VCaP (cell line): ENCODE results near the gene ASRGL1.
"Not testable (repeated sequence)": the region's sequence is repeated elsewhere in the genome, so short reads cannot be mapped to it uniquely, and the experiment has no call there.

Source experiments
- H3K27ac ChIP-seq: fragments of 450-650 bp; 2 replicates; pipeline ENCODE4 v1.5.1; 2017
- TF ChIP-seq, protein P1 (sequence below): fragments of 450-650 bp; conservative IDR thresholded peaks from 2 replicates; pipeline ENCODE4 v1.5.1; 2017; ENCODE audit warnings: mild to moderate bottlenecking, moderate library complexity

The ASRGL1 gene

DNA sequence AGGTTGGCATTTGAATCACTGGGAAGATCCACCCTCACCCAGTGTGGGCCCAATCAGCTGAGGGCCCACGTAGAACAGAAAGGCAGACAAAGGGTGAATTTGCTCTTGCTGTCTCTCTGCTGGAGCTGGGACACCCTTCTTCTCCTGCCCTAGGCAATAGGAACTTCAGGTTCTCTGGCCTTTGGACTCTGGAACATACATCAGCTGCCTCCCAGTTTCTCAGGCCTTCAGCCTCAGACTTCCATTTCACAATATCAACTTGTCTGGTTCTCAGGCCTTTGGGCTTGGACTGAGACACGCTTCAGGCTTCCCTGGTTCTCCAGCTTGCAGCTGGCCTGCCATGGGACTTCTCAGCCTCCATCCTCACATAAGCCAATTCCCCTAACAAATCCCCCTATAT is 14.7 kb upstream of the ASRGL1 start:
- H3K27ac ChIP-seq, result no peak overlapping the region
- TF ChIP-seq, protein P1, sequence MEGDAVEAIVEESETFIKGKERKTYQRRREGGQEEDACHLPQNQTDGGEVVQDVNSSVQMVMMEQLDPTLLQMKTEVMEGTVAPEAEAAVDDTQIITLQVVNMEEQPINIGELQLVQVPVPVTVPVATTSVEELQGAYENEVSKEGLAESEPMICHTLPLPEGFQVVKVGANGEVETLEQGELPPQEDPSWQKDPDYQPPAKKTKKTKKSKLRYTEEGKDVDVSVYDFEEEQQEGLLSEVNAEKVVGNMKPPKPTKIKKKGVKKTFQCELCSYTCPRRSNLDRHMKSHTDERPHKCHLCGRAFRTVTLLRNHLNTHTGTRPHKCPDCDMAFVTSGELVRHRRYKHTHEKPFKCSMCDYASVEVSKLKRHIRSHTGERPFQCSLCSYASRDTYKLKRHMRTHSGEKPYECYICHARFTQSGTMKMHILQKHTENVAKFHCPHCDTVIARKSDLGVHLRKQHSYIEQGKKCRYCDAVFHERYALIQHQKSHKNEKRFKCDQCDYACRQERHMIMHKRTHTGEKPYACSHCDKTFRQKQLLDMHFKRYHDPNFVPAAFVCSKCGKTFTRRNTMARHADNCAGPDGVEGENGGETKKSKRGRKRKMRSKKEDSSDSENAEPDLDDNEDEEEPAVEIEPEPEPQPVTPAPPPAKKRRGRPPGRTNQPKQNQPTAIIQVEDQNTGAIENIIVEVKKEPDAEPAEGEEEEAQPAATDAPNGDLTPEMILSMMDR, result no peak

DNA sequence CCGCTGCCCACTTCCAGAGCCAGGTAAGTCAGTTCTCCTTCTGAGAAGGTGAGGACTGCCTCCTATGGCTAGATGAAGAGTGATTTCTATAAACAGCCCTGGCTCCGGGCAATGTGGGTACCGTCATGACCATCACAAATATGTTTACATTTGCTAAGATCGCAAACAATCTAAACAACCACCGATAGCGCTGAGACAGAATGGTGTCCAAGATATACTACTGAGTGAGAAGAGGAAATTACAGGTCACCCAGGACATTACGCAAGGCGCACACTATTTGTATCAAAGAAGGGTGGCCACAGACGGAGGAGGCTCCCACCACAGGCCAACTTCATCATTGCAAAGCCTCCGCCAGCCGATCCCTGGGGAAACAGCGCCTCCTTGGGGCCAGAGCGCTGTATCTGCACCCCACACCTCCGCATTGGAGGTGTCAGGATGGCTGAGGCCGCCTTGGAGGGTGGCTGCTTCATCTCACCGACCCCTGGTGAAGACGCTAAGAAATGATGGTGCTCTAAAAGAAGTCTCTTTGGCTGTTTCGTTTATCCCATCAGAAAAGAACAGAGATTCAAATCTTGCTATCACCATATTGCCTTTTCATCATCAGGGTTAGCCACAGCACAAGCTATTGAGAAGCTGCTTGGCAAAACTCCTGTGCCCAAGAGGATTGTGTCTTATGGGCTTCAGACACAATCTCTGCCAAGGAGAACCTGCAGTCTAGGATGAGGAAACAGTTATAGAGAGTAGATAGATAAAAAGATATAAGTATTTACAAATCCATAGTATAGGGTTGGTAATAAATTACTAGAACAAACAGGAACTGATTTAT is 12.3 kb upstream of the ASRGL1 start:
- TF ChIP-seq, protein P1, result peak; percentile 72
- peak overlapping the region; percentile 48 for H3K27ac ChIP-seq

DNA sequence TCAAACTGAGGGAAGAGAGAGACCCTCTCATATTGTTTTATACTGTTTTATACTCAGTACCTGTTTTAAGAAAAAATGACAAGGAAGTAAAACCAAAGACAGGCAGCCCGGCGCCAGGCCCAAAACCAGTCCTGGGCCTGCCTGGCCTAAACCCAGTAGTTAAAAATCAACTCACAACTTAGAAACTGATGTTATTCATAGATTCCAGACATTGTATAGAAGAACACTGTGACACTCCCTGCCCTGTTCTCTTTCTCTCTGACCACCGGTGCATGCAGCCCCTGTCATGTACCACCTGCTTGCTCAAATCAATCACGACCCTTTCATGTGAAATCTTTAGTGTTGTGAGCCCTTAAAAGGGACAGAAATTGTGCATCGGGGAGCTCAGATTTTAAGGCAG is 11.5 kb upstream of the ASRGL1 start:
- H3K27ac ChIP-seq, result peak overlapping the region; percentile 48

DNA sequence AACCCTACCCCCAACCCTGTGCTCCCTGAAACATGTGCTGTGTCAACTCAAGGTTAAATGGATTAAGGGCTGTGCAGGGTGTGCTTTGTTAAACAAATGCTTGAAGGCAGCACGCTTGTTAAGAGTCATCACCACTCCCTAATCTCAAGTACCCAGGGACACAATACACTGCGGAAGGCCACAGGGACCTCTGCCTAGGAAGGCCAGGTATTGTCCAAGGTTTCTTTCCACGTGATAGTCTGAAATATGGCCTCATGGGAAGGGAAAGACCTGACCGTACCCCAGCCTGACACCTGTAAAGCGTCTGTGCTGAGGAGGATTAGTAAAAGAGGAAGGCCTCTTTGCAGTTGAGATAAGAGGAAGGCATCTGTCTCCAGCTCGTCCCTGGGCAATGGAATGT is 10.5 kb upstream of the ASRGL1 start:
- H3K27ac ChIP-seq, result peak overlapping the region; percentile 48; the same call in 1 of the 2 replicates

DNA sequence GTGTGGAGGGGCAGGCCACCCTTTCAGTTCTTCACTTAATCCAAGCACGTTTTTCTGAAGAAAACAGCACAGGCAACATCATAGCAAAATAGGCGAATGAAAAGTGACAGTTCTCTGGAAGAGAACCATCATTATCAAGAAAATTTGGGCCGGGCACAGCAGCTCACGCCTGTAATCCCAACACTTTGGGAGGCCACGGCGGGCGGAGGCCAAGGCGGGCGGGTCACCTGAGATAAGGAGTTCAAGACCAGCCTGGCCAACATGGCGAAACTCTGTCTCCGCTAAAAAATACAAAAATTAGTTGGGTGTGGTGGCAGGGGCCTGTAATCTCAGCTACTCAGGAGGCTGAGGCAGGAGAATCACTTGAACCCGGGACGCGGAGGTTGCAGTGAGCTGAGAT is 9.7 kb upstream of the ASRGL1 start:
- H3K27ac ChIP-seq, result not testable (repeated sequence)

DNA sequence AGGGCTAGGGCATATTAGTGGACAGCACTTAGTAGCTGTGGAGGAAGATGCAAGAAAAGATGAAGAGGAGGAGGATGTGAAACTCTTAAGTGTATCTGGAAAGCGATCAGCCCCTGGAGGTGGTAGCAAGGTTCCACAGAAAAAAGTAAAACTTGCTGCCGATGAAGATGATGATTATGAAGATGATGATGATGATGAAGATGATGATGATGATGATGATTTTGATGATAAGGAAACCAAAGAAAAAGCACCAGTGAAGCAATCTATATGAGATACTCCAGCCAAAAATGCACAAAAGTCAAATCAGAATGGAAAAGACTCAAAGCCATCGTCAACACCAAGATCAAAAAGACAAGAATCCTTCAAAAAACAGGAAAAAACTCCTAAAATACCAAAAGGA is 6.0 kb upstream of the ASRGL1 start:
- H3K27ac ChIP-seq, result not testable (repeated sequence)

DNA sequence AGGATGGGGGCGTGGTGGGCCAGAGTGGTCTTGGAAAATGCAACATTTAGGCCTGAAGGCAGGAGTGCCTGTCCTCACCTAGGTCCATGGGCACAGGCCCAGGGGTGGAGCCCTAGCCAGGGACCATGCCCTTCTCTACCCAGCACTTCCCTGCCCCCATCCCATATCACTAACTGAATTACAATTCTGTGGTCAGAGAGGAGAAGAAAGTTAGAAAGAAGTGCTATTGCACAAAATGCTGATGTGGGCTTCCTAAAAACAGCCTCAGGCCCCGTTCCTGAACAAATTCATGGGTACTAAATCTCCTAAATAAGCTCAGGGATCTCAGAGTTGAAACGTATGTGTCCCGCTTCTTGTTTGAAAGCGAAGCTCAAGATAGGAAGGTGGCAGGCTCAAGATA is 3.5 kb upstream of the ASRGL1 start:
- TF ChIP-seq, protein P1, result no peak
- no peak overlapping the region for H3K27ac ChIP-seq

DNA sequence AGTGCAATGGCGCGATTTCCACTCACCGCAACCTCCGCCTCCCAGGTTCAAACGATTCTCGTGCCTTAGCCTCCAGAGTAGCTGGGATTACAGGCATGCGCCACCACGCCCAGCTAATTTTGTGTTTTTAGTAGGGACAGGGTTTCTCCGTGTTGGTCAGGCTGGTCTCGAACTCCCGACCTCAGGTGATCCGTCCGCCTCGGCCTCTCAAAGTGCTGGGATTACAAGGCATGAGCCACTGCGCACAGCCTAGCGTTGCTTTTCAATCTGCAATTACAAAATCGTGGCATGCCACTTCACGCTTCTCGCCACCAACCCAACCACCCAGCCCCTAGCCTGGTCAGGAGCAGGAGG is 322 bp upstream of the ASRGL1 start:
- H3K27ac ChIP-seq, result peak overlapping the region; percentile 78

DNA sequence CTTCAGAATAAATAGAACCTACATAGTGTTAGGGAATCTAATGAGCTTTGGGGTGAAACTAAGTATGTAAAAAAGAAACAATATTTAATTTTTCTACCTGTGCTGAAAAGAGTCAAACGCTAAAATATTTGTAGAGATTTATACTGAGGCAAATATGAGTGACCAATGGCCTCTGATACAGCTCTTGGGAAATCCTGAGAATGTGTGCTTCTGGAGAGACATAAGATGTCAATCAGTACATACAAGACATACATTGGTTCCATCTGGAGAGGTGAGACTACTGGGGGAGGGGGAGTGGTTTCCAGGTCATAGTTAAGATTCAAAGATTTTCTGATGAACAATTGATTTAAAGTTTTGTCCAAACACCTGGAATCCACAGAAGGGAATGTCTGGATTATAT is 970 bp downstream of the ASRGL1 start:
- peak overlapping the region; percentile 78 for H3K27ac ChIP-seq
- TF ChIP-seq, protein P1, result no peak

DNA sequence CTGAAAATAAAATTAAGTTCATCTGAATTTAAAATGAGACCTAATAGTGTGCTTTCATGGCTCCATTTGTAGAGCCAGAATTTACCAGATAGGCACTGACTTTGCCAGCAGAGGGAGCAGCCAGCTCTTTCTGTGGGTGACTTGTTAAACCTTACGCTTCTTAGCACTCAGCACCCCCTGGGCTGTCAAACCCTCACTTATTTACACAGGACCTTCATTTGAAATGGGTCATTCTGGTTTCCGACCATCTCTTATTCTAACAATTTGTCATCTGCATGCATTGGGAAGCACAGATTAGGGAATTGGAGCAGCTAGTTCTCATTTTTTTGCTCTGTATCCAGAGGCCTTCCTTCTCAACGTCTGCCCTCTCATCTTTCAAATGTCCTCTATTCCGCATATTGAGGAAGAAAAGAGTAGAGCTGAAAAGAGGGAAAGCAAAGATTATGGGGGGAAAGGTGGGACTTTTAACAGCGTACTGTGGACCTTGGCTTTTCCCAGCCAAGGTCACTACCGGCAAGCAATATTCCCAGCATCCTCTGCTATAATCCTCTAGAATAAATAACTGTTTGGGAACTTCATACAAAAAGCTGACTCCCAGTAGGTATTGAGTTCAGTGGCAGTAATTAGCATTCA is 3.1 kb downstream of the ASRGL1 start:
- H3K27ac ChIP-seq, result peak overlapping the region; percentile 53
- TF ChIP-seq, protein P1, result peak; percentile 86
